Stimulated activated CD4-positive, alpha-beta T cell treated with anti-CD3 and anti-CD28 coated beads, Interleukin-1b, Interleukin-23, amount 100 ng/mL, for 1 hour (primary cell): ENCODE measurements around the gene HMG20B.

ENCODE experiments used
- DNase-seq, 2 donors: peaks; one replicate each; pipeline ENCODE4 v3.0.0-alpha.2; 2020; ENCODE audit warnings: low read depth in 2 of 2

The HMG20B gene

GRCh38 chr19:3620817-3621547 lies 48.2 kb downstream of the HMG20B start:
- DNase-seq: no peak

- DNase-seq: no peak
Observed at GRCh38 chr19:3621689-3622088, 48.9 kb downstream of the HMG20B start.

- DNase-seq: no peak
Observed at GRCh38 chr19:3622224-3622623, 49.5 kb downstream of the HMG20B start.

GRCh38 chr19:3623716-3624115 lies 51.0 kb downstream of the HMG20B start:
- no peak for DNase-seq

GRCh38 chr19:3625996-3626472 lies 53.3 kb downstream of the HMG20B start:
- no peak for DNase-seq

- peak; percentile 97 to 98 for DNase-seq
Observed at GRCh38 chr19:3626473-3627350, 54.0 kb downstream of the HMG20B start, which contains the start of gene CACTIN. CACTIN (minus strand) TSS chr19:3626790; CDS start chr19:3626762, 28 bp downstream.

GRCh38 chr19:3627351-3627723 lies 54.6 kb downstream of the HMG20B start:
- DNase-seq: no peak
